Retinal pigment epithelial cell (primary cell): ENCODE measurements around the gene ZAP70.

Source experiments
- DNase-seq: peaks from one replicate; pipeline ENCODE4 v3.0.0-alpha.2; 2010; ENCODE audit warnings: low read depth
- H3K4me3 ChIP-seq: 2 replicates; pipeline ENCODE4 v1.5.1; 2011; ENCODE audit warnings: mild to moderate bottlenecking, low read length, control low read depth, moderate library complexity
- TF ChIP-seq, protein P1 (sequence below): conservative IDR thresholded peaks from 2 replicates; pipeline ENCODE4 v1.5.1; 2011; ENCODE audit warnings: low read depth, low read length, control low read depth, inconsistent platforms

The ZAP70 gene

DNA sequence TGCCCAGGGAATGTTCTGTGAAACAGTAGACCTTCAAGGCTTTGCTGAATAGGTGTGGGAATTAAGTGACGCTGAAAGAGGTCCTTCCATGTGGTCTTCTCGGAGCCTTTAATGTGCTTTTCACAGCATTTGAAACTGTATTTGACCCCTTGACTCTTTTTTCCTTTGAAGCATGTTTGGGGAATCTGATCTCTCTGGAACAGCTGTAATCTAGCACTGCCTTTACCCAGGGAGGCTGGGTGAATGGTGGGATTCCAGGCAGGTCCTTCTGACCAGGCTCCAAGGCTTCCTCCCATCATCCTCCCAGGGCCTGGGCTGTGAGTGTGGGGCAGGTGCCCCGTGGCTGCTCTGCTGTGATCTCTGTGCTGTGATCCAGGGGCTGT, 4.2 kb downstream of the ZAP70 start:
- no peak overlapping the region for H3K4me3 ChIP-seq
- DNase-seq: no peak
- TF ChIP-seq, protein P1, sequence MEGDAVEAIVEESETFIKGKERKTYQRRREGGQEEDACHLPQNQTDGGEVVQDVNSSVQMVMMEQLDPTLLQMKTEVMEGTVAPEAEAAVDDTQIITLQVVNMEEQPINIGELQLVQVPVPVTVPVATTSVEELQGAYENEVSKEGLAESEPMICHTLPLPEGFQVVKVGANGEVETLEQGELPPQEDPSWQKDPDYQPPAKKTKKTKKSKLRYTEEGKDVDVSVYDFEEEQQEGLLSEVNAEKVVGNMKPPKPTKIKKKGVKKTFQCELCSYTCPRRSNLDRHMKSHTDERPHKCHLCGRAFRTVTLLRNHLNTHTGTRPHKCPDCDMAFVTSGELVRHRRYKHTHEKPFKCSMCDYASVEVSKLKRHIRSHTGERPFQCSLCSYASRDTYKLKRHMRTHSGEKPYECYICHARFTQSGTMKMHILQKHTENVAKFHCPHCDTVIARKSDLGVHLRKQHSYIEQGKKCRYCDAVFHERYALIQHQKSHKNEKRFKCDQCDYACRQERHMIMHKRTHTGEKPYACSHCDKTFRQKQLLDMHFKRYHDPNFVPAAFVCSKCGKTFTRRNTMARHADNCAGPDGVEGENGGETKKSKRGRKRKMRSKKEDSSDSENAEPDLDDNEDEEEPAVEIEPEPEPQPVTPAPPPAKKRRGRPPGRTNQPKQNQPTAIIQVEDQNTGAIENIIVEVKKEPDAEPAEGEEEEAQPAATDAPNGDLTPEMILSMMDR: no peak

DNA sequence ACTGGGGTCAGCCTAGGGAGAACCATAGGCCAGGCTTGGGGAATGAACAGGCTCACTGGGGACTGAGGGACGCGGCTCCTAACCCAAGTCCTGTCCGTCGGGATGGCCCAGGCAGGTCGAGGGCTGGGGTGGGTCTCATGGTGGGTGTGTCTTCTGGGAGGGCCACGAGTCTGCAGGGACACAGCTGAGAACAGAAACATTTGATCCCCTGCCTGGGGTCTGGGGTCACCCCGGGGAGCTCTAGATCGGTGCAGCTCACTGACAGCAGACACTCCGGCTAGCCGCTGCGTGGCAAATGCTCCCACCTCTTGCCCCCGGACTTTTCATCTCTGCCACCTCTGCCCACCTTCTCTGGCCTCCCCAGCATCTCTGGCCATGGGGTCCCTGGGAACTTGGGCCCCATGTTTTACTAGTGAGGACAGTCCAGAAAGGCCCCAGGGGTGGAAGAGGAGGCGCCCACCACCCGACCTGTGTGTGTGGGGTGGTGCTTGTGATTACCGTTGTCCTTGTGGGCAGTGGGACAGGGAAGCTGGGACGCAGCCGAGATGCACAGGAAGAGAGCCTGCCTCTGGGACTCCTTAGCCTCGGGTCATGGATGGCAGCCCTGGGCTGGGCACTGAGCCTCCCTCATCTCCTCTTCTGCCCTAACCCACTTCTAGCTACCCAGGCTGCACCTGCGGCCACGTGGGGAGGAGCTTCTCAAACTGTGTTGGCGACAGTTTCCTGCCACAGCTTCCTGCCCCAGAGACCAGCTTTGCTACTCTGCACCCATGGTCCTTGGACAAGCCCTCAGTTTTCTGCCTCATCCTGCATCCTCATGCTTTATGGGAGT, 4.9 kb downstream of the ZAP70 start:
- no peak for DNase-seq
- H3K4me3 ChIP-seq: no peak overlapping the region
- TF ChIP-seq, protein P1: no peak

DNA sequence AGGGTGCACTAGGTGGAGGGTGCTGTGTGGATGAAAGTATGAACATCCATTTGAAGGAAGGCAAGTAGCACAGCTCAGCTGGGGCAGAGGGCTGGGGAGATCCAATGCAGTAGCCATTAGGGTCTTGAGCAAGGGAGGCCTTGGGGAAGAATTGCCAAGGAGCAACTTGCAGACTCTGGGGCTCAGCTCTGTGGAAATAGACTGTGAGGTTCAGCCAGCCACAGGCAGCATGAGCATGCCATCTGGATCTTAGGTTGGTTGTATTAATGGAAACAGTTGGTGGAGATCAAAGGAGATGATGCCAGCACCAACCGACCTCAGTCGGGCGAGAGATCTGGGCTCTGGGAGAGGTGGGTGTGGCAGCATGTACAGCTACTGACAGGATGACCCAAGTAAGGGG, 5.6 kb downstream of the ZAP70 start:
- no peak for DNase-seq
- H3K4me3 ChIP-seq: no peak overlapping the region
- TF ChIP-seq, protein P1: no peak

DNA sequence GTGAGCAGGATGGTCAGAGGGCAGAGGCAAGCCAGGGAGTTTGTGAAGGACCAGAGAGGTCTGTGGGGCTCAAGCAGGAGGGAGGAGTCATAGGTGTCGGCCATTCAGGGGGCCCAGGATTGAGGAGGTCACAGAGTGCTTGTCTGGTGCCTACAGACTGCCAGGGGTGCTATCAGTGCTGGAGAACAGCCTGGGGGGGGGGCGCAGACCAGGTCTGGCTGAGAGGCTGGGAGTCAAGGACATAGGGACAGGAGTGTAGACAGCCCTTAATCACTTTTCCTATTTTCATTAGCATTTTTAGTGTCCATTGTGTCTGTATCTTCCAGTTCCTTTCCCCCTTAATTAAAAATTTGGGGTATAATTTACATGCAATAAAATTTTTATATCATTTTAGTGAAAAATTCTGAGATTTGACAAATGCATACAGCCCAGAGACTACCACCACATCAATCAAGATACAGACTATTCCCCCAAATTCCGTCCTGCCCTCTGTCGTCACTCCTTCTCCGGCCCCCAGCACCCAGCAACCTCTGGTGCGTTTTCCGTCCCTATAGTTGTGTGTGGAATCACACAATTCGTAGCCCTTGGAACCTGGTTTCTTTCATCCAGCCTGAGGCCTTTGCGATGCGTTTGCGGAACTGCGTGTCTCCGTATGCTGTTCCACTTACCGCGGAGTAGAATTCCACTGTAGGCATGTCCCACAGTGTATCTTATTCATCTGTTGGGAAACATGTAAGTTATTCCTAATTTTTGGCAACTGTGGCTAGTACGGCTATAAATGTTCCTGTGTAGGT, 6.2 kb downstream of the ZAP70 start:
- no peak overlapping the region for H3K4me3 ChIP-seq
- TF ChIP-seq, protein P1: no peak
- DNase-seq: no peak

DNA sequence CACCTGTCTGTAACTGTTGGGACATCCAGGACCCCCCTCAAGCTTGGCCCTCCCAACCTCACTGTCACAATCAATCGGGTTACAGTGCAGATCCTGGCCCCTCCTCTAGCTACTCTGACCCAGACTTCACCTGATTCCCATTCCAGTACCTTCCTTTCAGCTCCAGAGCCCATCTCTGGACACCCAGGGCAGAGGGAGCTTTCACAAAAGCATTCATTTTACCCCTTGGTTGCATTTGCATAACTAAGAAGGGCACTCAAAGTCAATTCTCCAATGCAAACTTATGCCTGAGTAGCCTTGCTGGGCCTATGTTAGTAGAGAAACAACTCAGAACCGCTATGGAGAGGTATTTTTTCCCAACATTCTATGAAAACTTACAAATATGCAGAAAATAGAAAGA, 7.4 kb downstream of the ZAP70 start:
- no peak overlapping the region for H3K4me3 ChIP-seq
- DNase-seq: no peak
- TF ChIP-seq, protein P1: no peak

DNA sequence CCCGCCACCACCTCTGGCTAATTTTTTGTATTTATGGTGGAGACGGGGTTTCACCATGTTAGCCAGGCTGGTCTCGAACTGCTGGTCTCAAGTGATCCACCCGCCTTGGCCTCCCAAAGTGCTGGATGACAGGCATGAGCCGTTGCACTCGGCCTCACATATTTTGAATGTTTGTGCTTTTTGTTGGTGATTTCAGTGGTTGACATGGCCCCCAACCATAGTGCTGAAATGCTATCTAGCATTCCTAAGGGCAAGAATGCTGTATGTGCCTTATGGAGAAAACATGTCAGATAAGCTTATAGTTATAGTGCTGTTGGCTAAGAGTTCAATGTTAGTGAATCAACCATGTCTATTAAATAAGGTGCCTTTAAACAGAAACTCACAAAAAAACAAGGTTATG, 8.9 kb downstream of the ZAP70 start:
- TF ChIP-seq, protein P1: no peak
- DNase-seq: no peak

More for the DNA sequence above, 8.9 kb downstream of the ZAP70 start:
- no peak overlapping the region for H3K4me3 ChIP-seq
